Ishikawa (cell line): Measurements from ENCODE around the gene TENM3.

Experiments used
- CEBPB ChIP-seq: IDR thresholded peaks from 2 replicates; pipeline ENCODE4 v1.6.1; 2012
- CREB1 ChIP-seq: IDR thresholded peaks from 2 replicates; pipeline ENCODE4 v1.6.1; 2012; ENCODE audit warnings: low read depth
- EGR1 ChIP-seq: IDR thresholded peaks from 2 replicates; pipeline ENCODE4 v1.6.1; 2012
- EP300 ChIP-seq: IDR thresholded peaks from 2 replicates; pipeline ENCODE4 v1.6.1; 2012; ENCODE audit warnings: borderline replicate concordance
- FOXM1 ChIP-seq: IDR thresholded peaks from 2 replicates; pipeline ENCODE4 v1.6.1; 2012; ENCODE audit warnings: low read depth, borderline replicate concordance
- RAD21 ChIP-seq: IDR thresholded peaks from 2 replicates; pipeline ENCODE4 v1.6.1; 2012; ENCODE audit warnings: low read depth
- REST ChIP-seq: IDR thresholded peaks from 2 replicates; pipeline ENCODE4 v1.6.1; 2012; ENCODE audit warnings: low read depth, mild to moderate bottlenecking
- TAF1 ChIP-seq: IDR thresholded peaks from 2 replicates; pipeline ENCODE4 v1.6.1; 2012; ENCODE audit warnings: low read depth, mild to moderate bottlenecking
- TCF12 ChIP-seq: IDR thresholded peaks from 2 replicates; pipeline ENCODE4 v1.6.1; 2012; ENCODE audit warnings: low read depth
- YY1 ChIP-seq: IDR thresholded peaks from 2 replicates; pipeline ENCODE4 v1.6.1; 2012; ENCODE audit warnings: low read depth
- ZBTB7A ChIP-seq: IDR thresholded peaks from 2 replicates; pipeline ENCODE4 v1.6.1; 2012; ENCODE audit warnings: low read depth
- TF ChIP-seq, protein P1 (sequence below): IDR thresholded peaks from 2 replicates; pipeline ENCODE4 v1.6.1; 2012

- TF ChIP-seq RAD21, result no peak
- no peak for TF ChIP-seq CREB1
- no peak for TF ChIP-seq EGR1
- TF ChIP-seq CEBPB, result no peak
- TF ChIP-seq TCF12, result no peak
- TF ChIP-seq REST, result no peak
- TF ChIP-seq EP300, result no peak
- TF ChIP-seq YY1, result no peak
- TF ChIP-seq, protein P1, sequence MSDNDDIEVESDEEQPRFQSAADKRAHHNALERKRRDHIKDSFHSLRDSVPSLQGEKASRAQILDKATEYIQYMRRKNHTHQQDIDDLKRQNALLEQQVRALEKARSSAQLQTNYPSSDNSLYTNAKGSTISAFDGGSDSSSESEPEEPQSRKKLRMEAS, result no peak
- TF ChIP-seq TAF1, result no peak
- TF ChIP-seq FOXM1, result no peak
- no peak for TF ChIP-seq ZBTB7A
Measured at GRCh38 chr4:182788201-182788600, 545.0 kb downstream of the TENM3 start.
